H9 (cell line): Measurements from ENCODE around the gene TRANK1. TPM values are rescaled to one million over a fixed set of nuclear protein-coding genes. Genes with fewer than 3 reads are reported as not detected.
A peak's percentile ranks its signal among the peaks of the same experiment; 100 is the strongest.

Source experiments
- DNase-seq: peaks from one replicate; pipeline ENCODE4 v3.0.0-alpha.2; 2017
- H2AFZ ChIP-seq: one replicate; pipeline ENCODE4 v1.6.1; 2013; ENCODE audit warnings: mild to moderate bottlenecking, low read length, control low read depth, moderate library complexity
- H2AK5ac ChIP-seq: 2 replicates; pipeline ENCODE4 v1.6.1; 2013; ENCODE audit warnings: low read length, control low read depth, mixed read lengths; ENCODE audit not compliant: insufficient read length
- H2BK120ac ChIP-seq: one replicate; pipeline ENCODE4 v1.6.1; 2013; ENCODE audit warnings: low read depth, mild to moderate bottlenecking, low read length, control low read depth, inconsistent platforms; ENCODE audit not compliant: poor library complexity, severe bottlenecking
- H2BK12ac ChIP-seq: 2 replicates; pipeline ENCODE4 v1.6.1; 2013; ENCODE audit warnings: low read length, control low read depth, mixed read lengths, low read depth; ENCODE audit not compliant: insufficient read length
- H2BK15ac ChIP-seq: 2 replicates; pipeline ENCODE4 v1.6.1; 2013; ENCODE audit warnings: low read depth, low read length, control low read depth
- H2BK20ac ChIP-seq: one replicate; pipeline ENCODE4 v1.6.1; 2013; ENCODE audit warnings: low read depth, mild to moderate bottlenecking, low read length, control low read depth, inconsistent platforms; ENCODE audit not compliant: poor library complexity, severe bottlenecking
- H2BK5ac ChIP-seq: 2 replicates; pipeline ENCODE4 v1.6.1; 2013; ENCODE audit warnings: low read length, control low read depth, mixed read lengths; ENCODE audit not compliant: insufficient read length
- H3K14ac ChIP-seq: 2 replicates; pipeline ENCODE4 v1.6.1; 2013; ENCODE audit warnings: low read length, control low read depth; ENCODE audit not compliant: insufficient read depth
- H3K18ac ChIP-seq: 2 replicates; pipeline ENCODE4 v1.6.1; 2013; ENCODE audit warnings: low read depth, mild to moderate bottlenecking, mixed read lengths, low read length, control low read depth; ENCODE audit not compliant: insufficient read length
- H3K23ac ChIP-seq: 2 replicates; pipeline ENCODE4 v1.6.1; 2013; ENCODE audit warnings: low read length, control low read depth, mixed read lengths, low read depth; ENCODE audit not compliant: insufficient read length
- H3K23me2 ChIP-seq: 2 replicates; pipeline ENCODE4 v1.6.1; 2013; ENCODE audit warnings: low read depth, mild to moderate bottlenecking, mixed read lengths, low read length, control low read depth; ENCODE audit not compliant: insufficient read length, poor library complexity, severe bottlenecking
- H3K27ac ChIP-seq: 2 replicates; pipeline ENCODE4 v1.5.1; 2013; ENCODE audit warnings: low read length, control low read depth, mixed read lengths, low read depth; ENCODE audit not compliant: insufficient read length
- H3K27me3 ChIP-seq: 2 replicates; pipeline ENCODE4 v1.6.1; 2013; ENCODE audit warnings: low read length, control low read depth, inconsistent platforms; ENCODE audit not compliant: insufficient read depth
- H3K4ac ChIP-seq: 2 replicates; pipeline ENCODE4 v1.6.1; 2013; ENCODE audit warnings: low read depth, mild to moderate bottlenecking, control low read depth, inconsistent platforms, low read length, moderate library complexity
- H3K4me1 ChIP-seq: 2 replicates; pipeline ENCODE4 v1.6.1; 2013; ENCODE audit warnings: low read length, control low read depth, inconsistent platforms; ENCODE audit not compliant: insufficient read depth
- H3K4me2 ChIP-seq: 2 replicates; pipeline ENCODE4 v1.6.1; 2013; ENCODE audit warnings: low read length, control low read depth, mixed read lengths; ENCODE audit not compliant: insufficient read length, insufficient read depth
- H3K56ac ChIP-seq: 2 replicates; pipeline ENCODE4 v1.6.1; 2013; ENCODE audit warnings: low read depth, mild to moderate bottlenecking, mixed read lengths, low read length, control low read depth; ENCODE audit not compliant: insufficient read length
- H3K79me1 ChIP-seq: 2 replicates; pipeline ENCODE4 v1.6.1; 2013; ENCODE audit warnings: low read depth, mild to moderate bottlenecking, moderate library complexity, low read length, control low read depth, inconsistent platforms; ENCODE audit not compliant: insufficient read depth, poor library complexity, severe bottlenecking
- H3K79me2 ChIP-seq: 2 replicates; pipeline ENCODE4 v1.6.1; 2013; ENCODE audit warnings: low read length, control low read depth, inconsistent platforms; ENCODE audit not compliant: insufficient read depth
- H3K9ac ChIP-seq: 2 replicates; pipeline ENCODE4 v1.6.1; 2013; ENCODE audit warnings: low read length, control low read depth, mixed read lengths; ENCODE audit not compliant: insufficient read length; ENCODE audit errors: extremely low read depth
- H3K9me3 ChIP-seq: one replicate; pipeline ENCODE4 v1.6.1; 2013; ENCODE audit warnings: low read depth, low read length, inconsistent platforms; ENCODE audit not compliant: control insufficient read depth
- H3T11ph ChIP-seq: one replicate; pipeline ENCODE4 v1.6.1; 2013; ENCODE audit warnings: mild to moderate bottlenecking, low read length, control low read depth, inconsistent platforms
- H4K20me1 ChIP-seq: one replicate; pipeline ENCODE4 v1.6.1; 2013; ENCODE audit not compliant: control insufficient read depth, insufficient read length, insufficient read depth
- H4K5ac ChIP-seq: 2 replicates; pipeline ENCODE4 v1.6.1; 2013; ENCODE audit warnings: low read depth, mild to moderate bottlenecking, mixed read lengths, low read length, control low read depth; ENCODE audit not compliant: insufficient read length
- H4K8ac ChIP-seq: replicated peaks from 2 replicates; pipeline ENCODE4 v1.6.1; 2013; ENCODE audit warnings: low read length, control low read depth, mixed read lengths, low read depth; ENCODE audit not compliant: insufficient read length
- H4K91ac ChIP-seq: 2 replicates; pipeline ENCODE4 v1.6.1; 2013; ENCODE audit warnings: low read depth, mild to moderate bottlenecking, moderate library complexity, mixed read lengths, low read length, control low read depth; ENCODE audit not compliant: insufficient read length
- H3K27ac Mint-ChIP-seq, 3 experiments: 2 replicates in 2 of 3; 3 replicates in 1 of 3; pipeline ENCODE4 v1.8.0; 2020 to 2021; ENCODE audit warnings: mixed read lengths in 3 of 3, mild to moderate bottlenecking in 1 of 3, moderate library complexity in 1 of 3
- H3K27me3 Mint-ChIP-seq: 2 replicates; pipeline ENCODE4 v1.8.0; 2021; ENCODE audit warnings: low read depth, mild to moderate bottlenecking, moderate library complexity, mixed read lengths
- H3K36me3 Mint-ChIP-seq, 3 experiments: 2 replicates in 2 of 3; 3 replicates in 1 of 3; pipeline ENCODE4 v1.8.0; 2020 to 2021; ENCODE audit warnings: low read depth in 3 of 3, mixed read lengths in 3 of 3; ENCODE audit not compliant: insufficient read depth in 1 of 3
- H3K4me1 Mint-ChIP-seq, 2 experiments: 2 replicates each; pipeline ENCODE4 v1.8.0; 2020; ENCODE audit warnings: mixed read lengths in 2 of 2
- H3K4me3 Mint-ChIP-seq, 2 experiments: 2 replicates in 1 of 2; 3 replicates in 1 of 2; pipeline ENCODE4 v1.8.0; 2020 to 2021; ENCODE audit warnings: mild to moderate bottlenecking in 2 of 2, mixed read lengths in 2 of 2, moderate library complexity in 1 of 2
- H3K9me3 Mint-ChIP-seq, 2 experiments: 2 replicates in 1 of 2; 3 replicates in 1 of 2; pipeline ENCODE4 v1.8.0; 2020; ENCODE audit warnings: mild to moderate bottlenecking in 2 of 2, mixed read lengths in 2 of 2, moderate library complexity in 1 of 2
- CTCF ChIP-seq: fragments of 200-600 bp; sonication (generic); conservative IDR thresholded peaks from 3 replicates; pipeline ENCODE4 v1.8.0; 2021; ENCODE audit warnings: antibody characterized with exemption, mild to moderate bottlenecking
- WGBS: extraction: QIAGEN DNeasy Blood & Tissue Kit; methylation state at CpG from one replicate; pipeline ENCODE4 v1.1.7; 2013; ENCODE audit warnings: missing lambda C conversion rate, low lambda C conversion rate, mixed read lengths; ENCODE audit not compliant: insufficient read length; ENCODE audit errors: extremely low coverage; 5-methylcytosine and 5-hydroxymethylcytosine counted together
- total RNA-seq: library from RNA; stranded (reverse); gene quantifications from 2 replicates; pipeline ENCODE4 v1.2.1, GENCODE V29; 2021

Gene TRANK1
- total RNA-seq, 1 experiment from 2014 or later, result 5.9 TPM

- Mint-ChIP-seq H3K27me3 (no peaks in the 10 kb centered on the region; the same call in none of the 2 replicates), H3K27ac (no peak overlapping the region), H3K4me3 (no peak overlapping the region), H3K9me3 (no peaks in the 10 kb centered on the region), H3K4me1 (peaks cover 10 to 15% of the 10 kb centered on the region in 2 experiments), H3K36me3 (no peaks in the 10 kb centered on the region)
- Histone ChIP-seq H3K79me2 (no peaks in the 10 kb centered on the region), H3K79me1 (no peaks in the 10 kb centered on the region), H3K4ac (no peak overlapping the region), H3K9me3 (no peaks in the 10 kb centered on the region), H4K91ac (no peak overlapping the region), H3K4me2 (no peak overlapping the region), H3K14ac (no peak overlapping the region), H3T11ph (no peak overlapping the region), H2AFZ (no peak overlapping the region), H4K5ac (no peak overlapping the region), H3K23ac (no peak overlapping the region), H3K23me2 (no peaks in the 10 kb centered on the region), H2BK120ac (no peak overlapping the region), H2BK5ac (no peak overlapping the region), H3K9ac (no peak overlapping the region), H2BK20ac (no peak overlapping the region), H4K20me1 (peaks cover 3% of the 10 kb centered on the region), H3K4me1 (no peaks in the 10 kb centered on the region), H3K27me3 (no peaks in the 10 kb centered on the region), H4K8ac (no peak overlapping the region), H3K18ac (no peak overlapping the region), H2AK5ac (no peak overlapping the region), H3K27ac (no peak overlapping the region), H2BK15ac (no peak overlapping the region), H3K56ac (no peak overlapping the region), H2BK12ac (no peak overlapping the region)
- WGBS, result no CpG with 5 or more reads among the region's 4 CpGs
- peak; percentile 61 for TF ChIP-seq CTCF
- DNase-seq, result no peak
Measured at GRCh38 chr3:36814776-36815175, 130.1 kb downstream of the TRANK1 start.
